ENCODE measurements around the gene C9orf152.

GRCh38 chr9:110180511-110181434 is 27.2 kb downstream of the C9orf152 start:
- TF ChIP-seq CTCF (IDR thresholded peaks at IDR 0.05): no peak
- TF ChIP-seq POLR2AphosphoS5 (IDR thresholded peaks at IDR 0.05): no peak
- no peak for TF ChIP-seq POLR2A (IDR thresholded peaks at IDR 0.05)
